ENCODE results near the gene RALGAPA1.
A peak's percentile ranks its signal among the peaks of the same experiment; 100 is the strongest.
"Not testable (repeated sequence)": the region's sequence is repeated elsewhere in the genome, so short reads cannot be mapped to it uniquely, and the experiment has no call there.

Gene RALGAPA1

DNA sequence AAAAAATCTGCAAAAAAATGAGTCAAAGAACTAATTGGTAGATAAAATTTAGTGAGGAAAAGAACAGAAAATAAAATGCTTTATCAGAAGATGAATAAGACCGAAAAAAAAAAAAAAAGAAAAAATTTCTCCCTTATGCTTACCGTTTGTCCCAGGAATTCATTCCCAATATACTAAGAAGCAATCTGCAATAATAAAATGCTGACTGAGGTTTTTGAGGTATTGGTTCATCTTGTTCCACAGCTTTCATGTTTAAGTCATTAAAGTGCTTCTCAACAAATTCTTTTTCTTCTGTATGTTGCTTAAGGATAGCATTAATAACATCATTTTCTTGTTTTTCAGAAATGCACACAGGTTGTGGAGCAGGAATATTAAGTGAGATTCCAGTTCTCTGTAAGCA, 182.1 kb downstream of the RALGAPA1 start:
- DNase-seq (ENCODE audit: low spot score) = not testable (repeated sequence)

DNA sequence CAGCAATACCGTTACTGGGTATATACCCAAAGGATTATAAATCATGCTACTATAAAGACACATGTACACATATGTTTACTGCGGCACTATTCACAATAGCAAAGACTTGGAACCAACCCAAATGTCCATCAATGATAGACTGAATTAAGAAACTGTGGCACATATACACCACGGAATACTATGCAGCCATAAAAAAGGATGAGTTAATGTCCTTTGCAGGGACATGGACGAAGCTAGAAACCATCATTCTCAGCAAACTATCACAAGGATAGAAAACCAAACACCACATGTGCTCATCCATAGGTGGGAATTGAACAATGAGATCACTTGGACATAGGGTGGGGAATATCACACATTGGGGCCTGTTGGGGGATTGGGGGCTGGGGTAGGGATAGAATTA, 187.1 kb downstream of the RALGAPA1 start:
- DNase-seq (ENCODE audit: low spot score) = not testable (repeated sequence)

DNA sequence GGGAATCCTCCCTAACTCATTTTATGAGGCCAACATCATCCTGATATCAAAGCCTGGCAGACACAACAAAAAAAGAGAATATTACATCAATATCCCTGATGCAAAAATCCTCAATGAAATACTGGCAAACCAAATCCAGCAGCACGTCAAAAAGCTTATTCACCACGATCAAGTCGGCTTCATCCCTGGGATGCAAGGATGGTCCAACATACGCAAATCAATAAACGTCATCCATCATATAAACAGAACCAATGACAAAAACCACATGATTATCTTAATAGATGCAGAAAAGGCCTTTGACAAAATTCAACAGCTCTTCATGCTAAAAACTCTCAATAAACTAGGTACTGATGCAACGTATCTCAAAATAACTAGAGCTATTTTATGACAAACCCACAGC, 189.1 kb downstream of the RALGAPA1 start:
- not testable (repeated sequence) for DNase-seq (ENCODE audit: low spot score)

DNA sequence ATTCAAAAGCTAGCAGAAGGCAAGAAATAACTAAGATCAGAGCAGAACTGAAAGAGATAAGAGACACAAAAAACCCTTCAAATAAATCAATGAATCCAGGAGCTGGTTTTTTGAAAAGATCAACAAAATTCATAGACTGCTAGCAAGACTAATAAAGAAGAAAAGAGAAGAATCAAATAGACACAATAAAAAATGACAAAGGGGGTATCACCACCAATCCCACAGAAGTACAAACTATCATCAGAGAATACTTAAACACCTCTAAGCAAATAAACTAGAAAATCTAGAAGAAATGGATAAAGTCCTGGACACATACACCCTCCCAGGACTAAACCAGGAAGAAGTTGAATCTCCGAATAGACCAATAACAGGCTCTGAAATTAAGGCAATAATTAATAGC, 189.6 kb downstream of the RALGAPA1 start:
- DNase-seq (ENCODE audit: low spot score) = not testable (repeated sequence)

DNA sequence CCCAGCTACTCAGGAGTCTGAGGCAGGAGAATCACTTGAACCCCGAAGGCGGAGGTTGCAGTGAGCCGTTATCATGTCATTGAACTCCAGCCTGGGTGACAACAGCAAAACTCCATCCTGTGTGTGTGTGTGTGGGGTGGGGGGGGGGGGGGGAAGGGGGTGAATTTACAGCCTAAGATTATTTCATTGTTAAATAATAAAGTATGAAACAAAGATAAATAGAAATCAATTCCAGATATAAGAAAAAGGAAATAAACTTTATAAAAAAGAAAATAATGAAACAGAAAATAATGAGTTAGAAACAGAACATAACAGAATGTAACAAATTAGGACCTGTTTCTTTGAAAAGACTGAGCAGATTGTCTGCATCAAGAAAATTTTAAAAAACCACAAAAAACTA, 191.6 kb downstream of the RALGAPA1 start:
- DNase-seq (ENCODE audit: low spot score) = no peak

DNA sequence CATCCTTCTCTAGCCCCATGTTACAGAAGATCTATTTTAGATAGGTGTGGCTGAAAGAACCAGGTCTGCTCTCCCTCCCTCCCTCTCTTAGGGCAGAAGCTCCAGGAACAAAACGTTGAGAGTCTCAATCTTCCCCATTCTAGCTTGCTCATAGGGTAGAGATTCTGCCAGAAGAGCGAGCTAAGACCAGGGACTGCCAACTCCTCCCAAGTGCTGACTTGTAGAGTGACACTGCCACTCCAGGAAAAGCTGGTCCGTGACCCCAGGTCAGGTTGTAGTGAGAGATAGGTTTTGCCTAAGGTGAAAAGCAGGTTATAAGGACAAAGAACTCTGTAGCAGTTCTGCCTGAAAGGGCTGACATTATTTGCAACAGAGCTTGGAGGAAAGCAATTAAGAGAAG, 201.7 kb downstream of the RALGAPA1 start:
- DNase-seq (ENCODE audit: low spot score) = no peak

DNA sequence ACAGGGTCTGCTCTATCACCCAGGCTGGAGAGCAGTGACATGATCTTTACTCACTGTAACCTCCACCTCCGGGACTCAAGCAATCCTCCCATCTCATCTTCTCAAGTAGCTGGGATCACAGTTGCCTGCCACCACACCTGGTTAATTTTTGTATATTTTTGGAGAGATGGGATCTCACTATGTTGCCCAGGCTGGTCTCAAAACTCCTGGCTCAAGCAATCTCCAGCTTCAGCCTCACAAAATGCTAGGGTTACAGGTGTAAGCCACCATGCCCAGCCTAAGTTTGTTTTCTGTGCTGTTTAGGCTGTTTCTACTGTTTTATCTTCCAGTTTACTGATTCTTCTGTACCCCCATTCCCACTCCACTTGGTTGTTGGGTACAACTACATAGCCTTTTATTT, 208.8 kb downstream of the RALGAPA1 start:
- no peak for DNase-seq (ENCODE audit: low spot score)

DNA sequence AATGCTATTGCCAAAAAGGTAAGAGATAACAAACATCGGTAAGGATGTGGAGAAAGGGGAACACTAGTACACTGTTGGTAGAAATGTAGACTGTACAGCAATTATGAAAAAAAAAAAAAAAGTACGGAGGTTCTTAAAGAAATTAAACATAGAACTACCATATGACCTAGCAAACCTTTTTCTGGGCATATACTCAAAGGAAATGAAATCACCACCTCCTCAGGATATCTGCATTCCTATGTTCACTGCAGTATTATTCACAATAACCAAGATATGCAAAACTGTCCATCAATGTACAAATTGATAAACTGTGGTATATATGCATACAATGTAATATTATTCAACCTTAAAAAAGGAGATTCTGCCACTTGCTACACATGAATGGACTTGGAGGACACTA, 214.5 kb downstream of the RALGAPA1 start:
- DNase-seq (ENCODE audit: low spot score) = no peak

DNA sequence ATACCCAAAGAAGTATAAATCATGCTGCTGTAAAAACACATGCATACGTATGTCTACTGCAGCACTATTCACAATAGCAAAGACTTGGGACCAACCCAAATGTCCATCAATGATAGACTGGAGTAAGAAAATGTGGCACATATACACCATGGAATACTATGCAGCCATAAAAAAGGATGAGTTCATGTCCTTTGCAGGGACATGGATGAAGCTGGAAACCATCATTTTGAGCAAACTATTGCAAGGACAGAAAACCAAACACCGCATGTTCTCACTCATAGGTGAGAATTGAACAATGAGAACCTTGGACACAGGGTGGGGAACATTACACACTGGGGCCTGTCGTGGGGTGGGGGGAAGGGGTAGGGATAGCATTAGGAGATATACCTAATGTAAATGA, 221.7 kb downstream of the RALGAPA1 start:
- not testable (repeated sequence) for DNase-seq (ENCODE audit: low spot score)

DNA sequence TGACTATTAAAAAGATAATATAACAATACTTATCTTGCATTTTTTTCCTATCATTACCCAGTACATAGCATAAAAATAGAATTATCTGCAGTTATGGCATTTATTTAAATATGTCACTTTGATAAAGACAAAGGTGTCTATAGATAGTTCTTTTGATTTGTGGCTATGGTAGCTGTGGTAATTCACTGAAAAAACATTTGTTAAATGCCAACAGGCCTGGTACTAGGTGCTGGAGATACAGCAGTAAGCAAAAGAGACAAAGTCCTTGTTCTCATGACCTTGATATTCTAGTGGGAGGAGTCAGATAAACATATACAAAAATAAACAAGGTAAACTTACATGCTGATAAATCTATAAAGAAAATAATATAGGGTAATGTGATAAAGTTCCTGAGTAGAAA, 230.5 kb downstream of the RALGAPA1 start:
- DNase-seq (ENCODE audit: low spot score) = no peak

DNA sequence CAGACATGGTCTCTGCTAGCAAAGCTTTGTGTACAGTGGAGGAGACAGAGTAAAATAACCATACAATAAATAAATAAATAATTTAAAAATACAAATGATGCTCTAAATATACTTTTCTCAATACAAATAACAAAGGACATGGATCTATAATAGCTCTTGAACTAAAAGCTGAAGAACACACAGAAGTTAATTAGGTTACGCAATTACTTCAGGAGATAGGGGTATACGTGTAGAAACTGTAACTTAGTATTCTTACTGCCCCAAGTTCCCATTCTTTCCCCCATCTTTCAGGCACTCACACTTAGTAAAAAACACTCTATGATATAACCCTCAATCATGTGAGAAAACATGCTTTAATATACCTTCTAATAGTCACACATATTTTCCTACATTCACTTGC, 231.0 kb downstream of the RALGAPA1 start:
- DNase-seq (ENCODE audit: low spot score) = no peak

DNA sequence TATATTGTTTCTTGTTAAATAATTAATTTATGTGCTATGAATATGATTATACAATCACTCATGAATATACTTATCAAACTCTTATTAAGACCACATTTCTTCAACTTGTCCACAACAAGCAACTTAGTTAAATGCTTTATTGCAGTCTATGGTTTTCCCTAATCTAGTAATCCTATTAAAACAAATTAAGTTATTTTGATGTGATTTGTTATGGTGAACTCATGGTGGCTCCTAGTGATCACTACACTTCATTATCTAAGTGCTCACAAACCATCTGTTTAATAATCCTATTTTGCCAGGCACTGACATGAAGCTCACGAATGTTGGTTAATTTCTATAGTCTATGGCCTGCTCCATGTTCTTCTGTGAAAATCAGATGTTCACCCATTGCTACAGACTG, 232.2 kb downstream of the RALGAPA1 start:
- no peak for DNase-seq (ENCODE audit: low spot score)

DNA sequence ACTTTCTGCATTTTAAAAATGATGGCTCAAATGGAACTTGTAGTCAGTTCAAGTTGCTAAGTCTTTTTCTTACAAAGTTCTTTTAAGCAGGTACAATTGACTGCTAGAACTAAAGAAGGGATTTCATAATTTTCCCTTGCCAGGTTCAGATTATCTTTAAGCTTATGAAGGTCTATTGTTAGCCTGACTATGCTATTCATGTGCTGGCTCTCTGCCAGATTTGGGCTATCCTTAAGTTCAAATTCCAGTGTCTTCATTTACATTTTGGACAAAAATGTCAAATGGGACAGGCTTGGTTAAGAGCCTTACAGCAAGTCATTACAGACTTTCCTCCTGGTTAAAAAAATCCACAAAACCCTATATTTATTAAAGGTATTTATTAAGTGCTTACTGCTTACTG, 232.8 kb downstream of the RALGAPA1 start:
- no peak for DNase-seq (ENCODE audit: low spot score)

DNA sequence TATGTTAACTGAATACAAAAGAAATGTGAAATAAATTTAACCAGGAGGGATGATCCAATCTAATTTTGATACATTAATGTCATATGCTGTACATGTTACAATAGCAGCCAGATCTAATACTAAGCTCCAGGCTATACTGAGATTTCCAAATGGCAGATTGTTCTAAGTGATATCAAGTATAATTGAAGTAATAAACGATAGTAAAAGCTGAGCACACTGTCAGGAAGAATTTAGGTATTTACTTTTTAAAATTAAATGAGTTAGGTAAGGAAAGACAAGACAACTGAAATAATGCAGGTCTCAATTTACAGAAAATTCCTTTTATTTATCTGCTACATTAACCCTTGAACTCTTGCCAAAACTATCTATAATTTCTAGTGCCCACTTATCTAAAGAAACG, 235.2 kb downstream of the RALGAPA1 start:
- no peak for DNase-seq (ENCODE audit: low spot score)

DNA sequence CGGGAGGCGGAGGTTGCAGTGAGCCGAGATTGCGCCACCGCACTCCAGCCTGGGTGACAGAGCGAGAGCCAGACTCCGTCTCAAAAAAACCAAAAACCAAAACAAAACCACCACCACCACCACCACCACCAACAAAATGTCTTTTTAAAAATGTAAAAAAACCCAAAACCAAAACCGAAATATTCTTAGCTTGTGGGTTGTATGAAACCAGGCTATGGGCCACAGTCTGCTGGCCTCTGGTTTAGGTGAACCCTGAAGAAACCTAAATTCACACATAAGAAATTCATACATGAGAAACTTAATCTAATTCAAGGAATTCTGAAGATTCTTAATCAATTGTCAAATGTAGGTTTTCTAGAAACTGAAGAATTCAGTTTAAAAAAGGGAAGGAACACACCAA, 237.5 kb downstream of the RALGAPA1 start:
- no peak for DNase-seq (ENCODE audit: low spot score)

DNA sequence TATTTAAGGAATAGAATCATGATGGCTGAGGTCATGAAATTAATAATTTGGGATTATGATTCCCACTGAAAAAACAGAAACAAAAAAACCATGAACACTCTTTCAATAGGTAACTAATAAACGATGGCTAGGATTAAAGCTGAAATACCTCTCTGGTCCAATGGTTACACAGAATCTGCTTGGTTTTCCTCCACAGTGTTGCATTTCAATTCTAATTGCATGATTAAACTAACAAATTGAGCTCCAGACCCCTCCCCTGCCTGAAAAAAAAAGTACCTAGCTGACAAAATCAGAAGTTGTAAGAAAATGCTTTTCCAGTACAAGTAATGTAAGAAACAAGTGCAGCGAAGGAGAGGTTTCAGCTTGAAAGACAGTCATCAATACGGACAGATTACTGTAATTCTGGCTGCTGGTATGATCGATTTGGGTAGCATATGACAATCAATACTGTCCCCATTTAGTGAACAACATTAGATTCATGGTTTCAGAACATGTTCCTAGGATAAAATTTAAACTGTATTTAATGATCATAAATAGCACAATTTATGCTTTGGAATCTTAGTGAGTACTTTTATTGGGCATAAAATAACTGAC, 243.1 kb downstream of the RALGAPA1 start:
- DNase-seq (ENCODE audit: low spot score) = no peak

DNA sequence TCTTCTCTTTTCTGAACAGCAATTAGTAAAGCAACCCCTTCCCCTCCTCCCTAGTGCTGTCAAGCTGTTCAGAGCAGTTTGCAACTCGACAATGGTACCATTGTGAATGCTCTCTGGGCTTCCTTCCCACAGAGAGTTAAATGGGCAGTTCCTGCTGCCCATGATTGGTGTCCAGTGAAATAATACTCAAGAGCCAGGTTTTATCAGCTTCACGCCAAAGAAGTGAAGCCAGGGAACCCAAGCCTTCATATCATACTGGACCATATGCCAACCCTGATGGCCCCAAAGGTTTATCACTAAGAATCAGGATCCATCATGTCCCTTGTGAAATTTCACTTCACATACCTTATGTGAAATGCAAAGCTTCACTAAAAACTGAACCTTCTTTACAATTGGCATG, 250.4 kb downstream of the RALGAPA1 start:
- DNase-seq (ENCODE audit: low spot score) = peak; percentile 93

DNA sequence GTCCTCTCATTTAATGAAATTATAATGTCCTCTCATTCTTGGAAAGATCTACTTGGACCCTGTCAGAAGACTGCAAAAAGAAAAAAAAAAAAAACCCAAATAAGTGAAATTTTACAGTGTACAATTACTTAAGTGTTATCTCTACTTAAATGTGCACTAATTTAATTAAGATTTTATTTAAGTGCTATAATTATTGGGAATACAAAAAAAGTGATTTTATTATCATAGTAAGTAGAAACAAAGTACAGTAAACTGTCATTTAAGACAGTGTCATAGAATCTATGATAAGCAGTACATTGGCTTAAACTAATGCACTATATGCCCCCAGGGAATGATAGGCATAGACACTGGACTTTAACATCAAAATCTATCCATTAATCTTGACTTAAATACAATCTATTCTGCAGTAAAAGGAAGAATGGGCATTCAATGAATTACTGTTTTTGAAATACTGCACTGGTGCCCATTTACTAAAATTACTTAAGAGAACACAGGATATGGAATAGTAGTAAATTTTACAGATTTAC, 251.8 kb downstream of the RALGAPA1 start:
- no peak for DNase-seq (ENCODE audit: low spot score)

DNA sequence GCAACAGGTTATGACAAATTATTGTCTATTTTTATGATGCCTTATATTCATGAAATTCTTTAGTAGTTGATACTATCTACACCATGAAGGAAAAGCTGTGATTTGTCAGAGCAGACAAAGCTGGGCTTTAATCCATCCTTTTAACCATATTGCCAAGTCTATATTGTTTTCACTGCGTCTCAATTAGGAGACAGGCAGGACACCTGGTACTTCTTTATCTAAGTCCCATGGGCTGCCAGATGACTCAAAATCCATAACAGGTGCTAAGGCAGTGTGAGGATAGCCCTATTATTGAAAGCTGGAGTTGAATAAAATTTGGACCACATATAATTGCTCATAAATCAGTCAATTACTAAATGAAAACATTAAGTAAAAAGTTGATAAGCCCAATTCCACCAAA, 252.5 kb downstream of the RALGAPA1 start:
- no peak for DNase-seq (ENCODE audit: low spot score)

DNA sequence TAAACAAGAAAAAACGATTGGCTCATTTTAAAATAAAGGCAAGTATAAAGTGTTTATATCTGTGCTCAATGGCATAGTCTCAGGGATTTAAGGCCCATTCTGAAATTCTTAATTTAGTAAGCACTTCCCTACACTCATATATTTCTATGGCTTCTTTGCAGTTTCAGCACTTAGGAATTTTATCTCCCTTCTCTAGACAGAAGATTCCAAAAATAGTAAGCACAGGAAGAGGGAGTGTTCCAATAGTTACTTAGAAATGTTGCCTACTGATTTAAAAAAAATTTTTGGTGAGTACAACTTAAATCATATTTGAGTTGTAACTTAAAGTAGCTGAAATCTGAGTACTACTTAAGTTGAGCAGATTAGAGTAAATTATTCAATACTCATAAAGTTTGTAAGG, 255.3 kb downstream of the RALGAPA1 start:
- no peak for DNase-seq (ENCODE audit: low spot score)

DNA sequence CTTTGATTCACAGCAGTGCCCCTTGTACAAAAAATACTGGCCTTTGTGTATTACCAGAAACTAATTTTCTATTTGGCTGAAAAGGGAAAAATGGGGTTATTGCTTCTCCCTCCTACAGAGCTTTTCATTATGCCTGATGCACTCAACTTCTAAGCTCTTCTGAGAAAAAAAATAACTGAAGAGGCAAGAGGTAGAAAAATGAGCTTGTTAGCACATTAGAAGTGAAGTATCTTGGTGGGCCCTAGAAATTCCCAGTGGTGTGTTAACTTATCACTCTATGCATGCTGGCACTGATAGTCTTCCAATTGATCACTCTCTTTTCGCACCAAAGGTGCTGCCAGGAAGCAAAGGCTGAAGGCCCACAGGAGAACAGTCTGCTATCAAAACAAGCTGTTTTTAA, 258.0 kb downstream of the RALGAPA1 start:
- no peak for DNase-seq (ENCODE audit: low spot score)

DNA sequence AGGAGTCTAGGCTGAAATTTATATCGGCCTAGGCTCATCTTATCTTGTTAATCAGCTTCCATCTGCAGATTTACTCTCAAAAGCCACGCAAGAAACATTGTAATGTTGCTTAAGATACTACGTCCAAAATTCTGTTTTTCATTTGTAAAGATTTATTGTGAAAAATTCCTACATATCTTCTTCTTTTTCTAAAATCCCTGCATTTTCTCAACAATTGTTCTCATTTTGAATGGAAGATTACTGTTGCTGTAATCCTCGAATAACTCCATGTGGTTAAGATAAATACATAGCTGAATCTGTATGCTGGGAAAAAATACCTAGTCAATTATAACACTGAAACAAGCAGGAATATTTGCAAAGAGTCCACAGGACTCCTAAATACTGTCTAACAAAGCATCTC, 259.5 kb downstream of the RALGAPA1 start:
- no peak for DNase-seq (ENCODE audit: low spot score)

DNA sequence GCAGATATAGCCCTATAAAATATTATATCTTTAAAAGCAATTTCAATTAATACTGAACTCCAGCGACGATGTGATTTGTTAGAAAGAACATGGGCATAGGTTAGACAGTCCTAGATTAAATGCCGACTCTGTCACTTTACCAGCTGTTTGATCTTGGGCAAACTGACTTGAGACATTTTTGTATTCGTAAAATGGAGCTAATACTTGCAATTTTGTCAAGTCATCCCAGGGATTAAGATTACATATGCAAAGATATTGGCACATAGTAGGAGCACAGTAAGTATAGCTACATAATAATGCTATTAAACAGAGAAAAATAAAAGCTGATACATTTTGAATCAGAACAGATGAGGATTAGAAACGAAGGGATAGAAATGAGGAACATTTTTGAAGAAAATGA, 266.1 kb downstream of the RALGAPA1 start:
- no peak for DNase-seq (ENCODE audit: low spot score)

DNA sequence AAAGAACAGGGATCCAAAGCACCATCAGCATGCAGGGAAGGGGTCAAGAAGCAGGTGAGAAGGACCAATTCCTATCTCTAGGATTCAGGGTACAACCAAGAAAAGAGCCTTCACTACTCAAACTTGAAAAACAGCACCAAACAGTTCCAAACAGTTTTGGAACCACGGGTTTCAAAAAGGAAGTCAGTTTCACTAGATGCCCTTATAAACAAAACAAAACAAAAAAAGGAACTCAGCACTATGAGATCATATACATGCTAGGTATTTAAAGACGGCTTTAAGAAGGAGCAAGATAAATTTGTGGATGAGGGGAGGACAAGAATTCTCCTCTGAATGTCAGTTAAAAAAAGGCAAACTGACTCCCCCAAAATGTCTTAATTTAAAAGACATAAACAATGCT, 269.1 kb downstream of the RALGAPA1 start:
- DNase-seq (ENCODE audit: low spot score) = no peak

Data from pons (tissue), 1 donor.